Muscle of back (tissue), 11 donors: ENCODE data around the gene GDF3. TPM values are rescaled to one million over a fixed set of nuclear protein-coding genes. Genes with fewer than 3 reads are reported as not detected.

ENCODE experiments used
- DNase-seq, 3 donors: peaks; one replicate each; pipeline versions ENCODE4 v3.0.0 to v3.0.0-alpha.2; 2013
- polyA plus RNA-seq, 10 donors: library from polyadenylated mRNA; unstranded; fragments of 120-200 nt; gene quantifications; one replicate each; pipeline ENCODE4 v1.2.1, GENCODE V29; 2013; ENCODE audit not compliant: insufficient read length in 10 of 10

The GDF3 gene
- polyA plus RNA-seq, 10 donors, result 0.13 TPM; not detected in 9

GRCh38 chr12:7668171-7668570 is 27.4 kb downstream of the GDF3 start:
- DNase-seq, result no peak

GRCh38 chr12:7667125-7667524 is 28.4 kb downstream of the GDF3 start:
- DNase-seq, result no peak

DNA sequence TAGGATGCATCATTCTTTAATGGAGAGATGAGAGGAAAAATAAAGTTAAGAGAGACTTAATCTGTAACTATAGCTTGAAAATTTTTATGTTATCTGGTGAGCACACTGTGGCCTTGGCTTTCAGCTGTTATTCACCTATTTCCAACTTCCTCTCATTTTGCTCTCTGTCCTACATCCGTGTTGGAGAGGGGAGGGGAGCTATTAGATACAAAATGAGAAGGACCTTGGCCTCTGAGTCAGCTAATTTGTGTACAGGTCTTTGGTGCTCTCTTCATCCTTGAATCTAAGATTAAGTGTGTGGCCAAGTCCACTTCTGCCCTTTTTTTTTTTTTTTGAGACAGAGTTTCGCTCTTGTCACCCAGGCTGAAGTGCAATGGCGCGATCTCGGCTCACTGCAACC is 29.0 kb downstream of the GDF3 start:
- DNase-seq, result no peak

GRCh38 chr12:7661741-7662140 is 33.8 kb downstream of the GDF3 start:
- DNase-seq, result no peak

- DNase-seq, result no peak
Measured at GRCh38 chr12:7656121-7656520, 39.5 kb downstream of the GDF3 start.

DNA sequence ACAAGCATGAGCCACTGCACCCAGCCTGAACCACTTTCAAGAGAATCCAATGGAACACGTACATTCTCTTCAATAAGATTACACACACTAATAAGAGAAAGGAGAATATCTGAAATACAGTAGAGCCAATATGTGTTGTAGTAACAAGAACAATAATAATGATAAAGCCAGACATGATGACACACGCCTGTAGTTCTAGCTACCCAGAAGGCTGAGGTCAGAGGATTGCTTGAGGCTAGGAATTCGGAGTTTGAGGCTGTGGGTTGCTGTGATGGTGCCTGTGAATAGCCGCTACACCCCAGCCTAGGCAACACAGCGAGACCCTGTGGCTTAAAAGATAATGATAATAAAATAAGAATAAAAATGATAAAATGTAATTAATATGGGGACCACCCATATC is 45.5 kb downstream of the GDF3 start:
- DNase-seq, result no peak

- DNase-seq, result no peak
Measured at GRCh38 chr12:7647071-7647470, 48.5 kb downstream of the GDF3 start.

DNA sequence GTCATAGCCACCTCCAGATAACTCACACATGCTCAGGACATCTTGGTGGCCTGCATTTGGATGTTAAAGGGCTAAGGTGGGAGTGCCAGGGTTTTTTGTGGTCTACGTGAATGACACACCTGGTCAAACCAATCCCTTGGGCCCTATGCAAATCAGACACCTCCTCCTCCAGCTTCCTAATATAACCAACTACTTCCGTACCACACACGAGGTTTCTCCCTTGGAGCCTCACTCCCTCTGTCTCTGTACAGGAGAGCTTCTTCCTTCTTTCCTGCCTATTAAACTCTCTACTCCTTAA is 49.4 kb downstream of the GDF3 start:
- no peak for DNase-seq

DNA sequence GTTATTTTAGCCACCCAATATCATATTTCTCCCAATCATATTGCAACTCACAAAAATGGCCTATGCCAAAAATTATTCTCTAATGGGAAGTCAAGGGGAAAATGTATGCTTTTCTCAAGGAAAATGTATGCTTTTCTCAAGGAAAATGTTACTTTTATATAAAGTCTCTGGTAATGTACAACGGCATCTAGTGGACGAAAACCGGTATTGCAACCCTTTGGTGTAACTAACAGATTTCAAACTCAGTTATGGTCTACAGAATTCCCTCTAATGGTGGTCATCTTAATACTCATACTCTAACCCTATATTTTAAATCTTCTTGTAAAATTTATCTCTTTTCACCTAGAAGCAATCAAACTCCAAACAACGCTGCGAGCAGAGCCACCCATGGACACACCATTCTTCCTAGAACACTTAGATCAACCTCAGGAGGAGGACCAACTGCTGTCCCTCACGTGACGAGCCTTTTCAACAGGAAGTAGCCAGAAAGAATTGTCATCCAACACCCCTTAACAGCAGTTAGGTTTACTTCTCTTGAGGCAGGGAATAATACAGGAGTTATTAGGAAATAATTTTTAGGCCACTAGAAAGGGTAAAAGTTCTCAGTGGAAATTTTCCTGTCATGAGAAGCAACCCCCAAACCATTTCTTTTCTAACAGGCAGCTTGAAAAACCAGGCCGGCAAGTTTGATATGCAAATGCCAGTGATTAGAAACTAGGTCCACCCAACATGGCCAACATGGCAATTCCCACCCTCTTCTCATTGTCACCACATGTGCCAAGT is 50.0 kb downstream of the GDF3 start:
- DNase-seq, result peak in 2 of 3 donors; percentile 21 to 41

DNA sequence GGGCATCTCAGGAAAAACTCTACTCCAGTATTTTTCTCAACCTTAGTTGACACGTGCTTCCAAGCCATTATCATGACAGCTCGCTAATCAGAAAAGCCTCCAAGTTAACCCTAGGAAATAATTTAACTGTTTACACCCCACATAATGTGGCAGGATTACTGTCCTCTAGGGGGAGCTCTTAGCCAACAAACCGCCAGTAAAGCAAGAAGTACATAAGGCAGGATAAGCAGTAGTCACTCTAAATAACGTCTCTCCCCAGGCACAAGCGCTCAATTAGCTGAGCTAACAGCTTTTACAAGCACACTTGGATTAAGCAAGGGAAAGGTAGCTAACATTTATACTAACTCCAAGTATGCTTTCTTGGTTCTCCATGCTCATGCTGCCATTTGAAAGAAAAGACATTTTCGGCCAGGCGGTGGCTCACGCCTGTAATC is 52.7 kb downstream of the GDF3 start:
- no peak for DNase-seq

- DNase-seq, result no peak
Measured at GRCh38 chr12:7642287-7642686, 53.3 kb downstream of the GDF3 start.

DNA sequence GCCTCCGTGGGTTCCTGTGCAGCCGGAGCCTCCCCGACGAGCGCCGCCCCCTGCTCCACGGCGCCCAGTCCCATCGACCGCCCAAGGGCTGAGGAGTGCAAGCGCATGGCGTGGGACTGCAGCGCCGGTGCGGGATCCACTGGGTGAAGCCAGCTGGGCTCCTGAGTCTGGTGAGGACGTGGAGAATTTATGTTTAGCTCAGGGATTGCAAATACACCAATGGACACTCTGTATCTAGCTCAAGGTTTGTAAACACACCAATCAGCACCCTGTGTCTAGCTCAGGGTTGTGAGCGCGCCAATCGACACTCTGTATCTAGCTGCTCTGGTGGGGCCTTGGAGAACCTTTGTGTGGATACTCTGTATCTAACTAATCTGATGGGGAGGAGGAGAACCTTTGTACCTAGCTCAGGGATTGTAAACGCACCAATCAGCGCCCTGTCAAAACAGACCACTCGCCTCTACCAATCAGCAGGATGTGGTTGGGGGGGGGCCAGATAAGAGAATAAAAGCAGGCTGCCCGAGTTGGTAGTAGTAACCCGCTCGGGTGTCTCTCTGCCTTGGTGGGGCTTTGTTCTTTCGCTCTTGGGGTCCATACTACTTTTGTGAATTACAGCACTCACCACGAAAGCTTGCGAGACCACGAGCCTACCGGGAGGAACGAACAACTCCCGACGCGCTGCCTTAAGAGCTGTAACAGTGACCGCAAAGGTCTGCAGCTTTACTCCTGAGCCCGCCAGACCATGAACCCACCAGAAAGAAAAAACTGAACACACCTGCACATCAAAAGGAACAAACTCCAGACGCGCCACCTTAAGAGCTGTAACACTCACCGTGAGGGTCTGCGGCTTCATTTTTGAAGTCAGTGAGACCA is 55.2 kb downstream of the GDF3 start:
- DNase-seq, result peak in 1 of 3 donors; percentile 34

Other genes starting within 250 kb of the GDF3 start
- gene CD163, start 192.0 kb downstream of the GDF3 start, polyA plus RNA-seq, result 10 to 100 TPM; 14.5 to 23.9 (median 16.5) TPM
- gene APOBEC1, start 29.9 kb downstream of the GDF3 start, polyA plus RNA-seq, result not detected
- gene DPPA3, start 15.7 kb upstream of the GDF3 start, polyA plus RNA-seq, result under 1 TPM in 1 of 10 donors, not detected in 9; 0.14 TPM
- under 1 TPM in 3 of 10 donors, not detected in 7; 0.11 to 0.29 (median 0.19) TPM for gene CLEC4C, start 51.6 kb upstream of the GDF3 start, polyA plus RNA-seq
- gene NANOGNB, start 69.4 kb upstream of the GDF3 start, polyA plus RNA-seq, result not detected
- gene NANOG, start 93.6 kb upstream of the GDF3 start, polyA plus RNA-seq, result 1 to 10 TPM in 2 of 10 donors, under 1 TPM in 5, not detected in 3; 0.07 to 1.3 (median 0.16) TPM
- 1 to 10 TPM in 1 of 10 donors, under 1 TPM in 8, not detected in 1; 0.08 to 1.1 (median 0.36) TPM for gene SLC2A14, start 177.1 kb upstream of the GDF3 start, polyA plus RNA-seq
- gene SLC2A3, start 240.4 kb upstream of the GDF3 start, polyA plus RNA-seq, result 100 to 1,000 TPM in 1 of 10 donors, 10 to 100 TPM in 9; 10.6 to 102 (median 18.5) TPM